H9 (cell line): Measurements from ENCODE around the gene TRIM44. TPM values are rescaled to one million over a fixed set of nuclear protein-coding genes. Genes with fewer than 3 reads are reported as not detected.

Source experiments
- DNase-seq: peaks from one replicate; pipeline ENCODE4 v3.0.0-alpha.2; 2017
- H2AFZ ChIP-seq: one replicate; pipeline ENCODE4 v1.6.1; 2013; ENCODE audit warnings: mild to moderate bottlenecking, low read length, control low read depth, moderate library complexity
- H2AK5ac ChIP-seq: 2 replicates; pipeline ENCODE4 v1.6.1; 2013; ENCODE audit warnings: low read length, control low read depth, mixed read lengths; ENCODE audit not compliant: insufficient read length
- H2BK120ac ChIP-seq: one replicate; pipeline ENCODE4 v1.6.1; 2013; ENCODE audit warnings: low read depth, mild to moderate bottlenecking, low read length, control low read depth, inconsistent platforms; ENCODE audit not compliant: poor library complexity, severe bottlenecking
- H2BK12ac ChIP-seq: 2 replicates; pipeline ENCODE4 v1.6.1; 2013; ENCODE audit warnings: low read length, control low read depth, mixed read lengths, low read depth; ENCODE audit not compliant: insufficient read length
- H2BK15ac ChIP-seq: 2 replicates; pipeline ENCODE4 v1.6.1; 2013; ENCODE audit warnings: low read depth, low read length, control low read depth
- H2BK20ac ChIP-seq: one replicate; pipeline ENCODE4 v1.6.1; 2013; ENCODE audit warnings: low read depth, mild to moderate bottlenecking, low read length, control low read depth, inconsistent platforms; ENCODE audit not compliant: poor library complexity, severe bottlenecking
- H2BK5ac ChIP-seq: 2 replicates; pipeline ENCODE4 v1.6.1; 2013; ENCODE audit warnings: low read length, control low read depth, mixed read lengths; ENCODE audit not compliant: insufficient read length
- H3K14ac ChIP-seq: 2 replicates; pipeline ENCODE4 v1.6.1; 2013; ENCODE audit warnings: low read length, control low read depth; ENCODE audit not compliant: insufficient read depth
- H3K18ac ChIP-seq: 2 replicates; pipeline ENCODE4 v1.6.1; 2013; ENCODE audit warnings: low read depth, mild to moderate bottlenecking, mixed read lengths, low read length, control low read depth; ENCODE audit not compliant: insufficient read length
- H3K23ac ChIP-seq: 2 replicates; pipeline ENCODE4 v1.6.1; 2013; ENCODE audit warnings: low read length, control low read depth, mixed read lengths, low read depth; ENCODE audit not compliant: insufficient read length
- H3K23me2 ChIP-seq: 2 replicates; pipeline ENCODE4 v1.6.1; 2013; ENCODE audit warnings: low read depth, mild to moderate bottlenecking, mixed read lengths, low read length, control low read depth; ENCODE audit not compliant: insufficient read length, poor library complexity, severe bottlenecking
- H3K27ac ChIP-seq: 2 replicates; pipeline ENCODE4 v1.5.1; 2013; ENCODE audit warnings: low read length, control low read depth, mixed read lengths, low read depth; ENCODE audit not compliant: insufficient read length
- H3K27me3 ChIP-seq: 2 replicates; pipeline ENCODE4 v1.6.1; 2013; ENCODE audit warnings: low read length, control low read depth, inconsistent platforms; ENCODE audit not compliant: insufficient read depth
- H3K4ac ChIP-seq: 2 replicates; pipeline ENCODE4 v1.6.1; 2013; ENCODE audit warnings: low read depth, mild to moderate bottlenecking, control low read depth, inconsistent platforms, low read length, moderate library complexity
- H3K4me1 ChIP-seq: 2 replicates; pipeline ENCODE4 v1.6.1; 2013; ENCODE audit warnings: low read length, control low read depth, inconsistent platforms; ENCODE audit not compliant: insufficient read depth
- H3K4me2 ChIP-seq: 2 replicates; pipeline ENCODE4 v1.6.1; 2013; ENCODE audit warnings: low read length, control low read depth, mixed read lengths; ENCODE audit not compliant: insufficient read length, insufficient read depth
- H3K56ac ChIP-seq: 2 replicates; pipeline ENCODE4 v1.6.1; 2013; ENCODE audit warnings: low read depth, mild to moderate bottlenecking, mixed read lengths, low read length, control low read depth; ENCODE audit not compliant: insufficient read length
- H3K79me1 ChIP-seq: 2 replicates; pipeline ENCODE4 v1.6.1; 2013; ENCODE audit warnings: low read depth, mild to moderate bottlenecking, moderate library complexity, low read length, control low read depth, inconsistent platforms; ENCODE audit not compliant: insufficient read depth, poor library complexity, severe bottlenecking
- H3K79me2 ChIP-seq: 2 replicates; pipeline ENCODE4 v1.6.1; 2013; ENCODE audit warnings: low read length, control low read depth, inconsistent platforms; ENCODE audit not compliant: insufficient read depth
- H3K9ac ChIP-seq: 2 replicates; pipeline ENCODE4 v1.6.1; 2013; ENCODE audit warnings: low read length, control low read depth, mixed read lengths; ENCODE audit not compliant: insufficient read length; ENCODE audit errors: extremely low read depth
- H3K9me3 ChIP-seq: one replicate; pipeline ENCODE4 v1.6.1; 2013; ENCODE audit warnings: low read depth, low read length, inconsistent platforms; ENCODE audit not compliant: control insufficient read depth
- H3T11ph ChIP-seq: one replicate; pipeline ENCODE4 v1.6.1; 2013; ENCODE audit warnings: mild to moderate bottlenecking, low read length, control low read depth, inconsistent platforms
- H4K20me1 ChIP-seq: one replicate; pipeline ENCODE4 v1.6.1; 2013; ENCODE audit not compliant: control insufficient read depth, insufficient read length, insufficient read depth
- H4K5ac ChIP-seq: 2 replicates; pipeline ENCODE4 v1.6.1; 2013; ENCODE audit warnings: low read depth, mild to moderate bottlenecking, mixed read lengths, low read length, control low read depth; ENCODE audit not compliant: insufficient read length
- H4K8ac ChIP-seq: replicated peaks from 2 replicates; pipeline ENCODE4 v1.6.1; 2013; ENCODE audit warnings: low read length, control low read depth, mixed read lengths, low read depth; ENCODE audit not compliant: insufficient read length
- H4K91ac ChIP-seq: 2 replicates; pipeline ENCODE4 v1.6.1; 2013; ENCODE audit warnings: low read depth, mild to moderate bottlenecking, moderate library complexity, mixed read lengths, low read length, control low read depth; ENCODE audit not compliant: insufficient read length
- H3K27ac Mint-ChIP-seq, 3 experiments: 2 replicates in 2 of 3; 3 replicates in 1 of 3; pipeline ENCODE4 v1.8.0; 2020 to 2021; ENCODE audit warnings: mixed read lengths in 3 of 3, mild to moderate bottlenecking in 1 of 3, moderate library complexity in 1 of 3
- H3K27me3 Mint-ChIP-seq: 2 replicates; pipeline ENCODE4 v1.8.0; 2021; ENCODE audit warnings: low read depth, mild to moderate bottlenecking, moderate library complexity, mixed read lengths
- H3K36me3 Mint-ChIP-seq, 3 experiments: 2 replicates in 2 of 3; 3 replicates in 1 of 3; pipeline ENCODE4 v1.8.0; 2020 to 2021; ENCODE audit warnings: low read depth in 3 of 3, mixed read lengths in 3 of 3; ENCODE audit not compliant: insufficient read depth in 1 of 3
- H3K4me1 Mint-ChIP-seq, 2 experiments: 2 replicates each; pipeline ENCODE4 v1.8.0; 2020; ENCODE audit warnings: mixed read lengths in 2 of 2
- H3K4me3 Mint-ChIP-seq, 2 experiments: 2 replicates in 1 of 2; 3 replicates in 1 of 2; pipeline ENCODE4 v1.8.0; 2020 to 2021; ENCODE audit warnings: mild to moderate bottlenecking in 2 of 2, mixed read lengths in 2 of 2, moderate library complexity in 1 of 2
- H3K9me3 Mint-ChIP-seq, 2 experiments: 2 replicates in 1 of 2; 3 replicates in 1 of 2; pipeline ENCODE4 v1.8.0; 2020; ENCODE audit warnings: mild to moderate bottlenecking in 2 of 2, mixed read lengths in 2 of 2, moderate library complexity in 1 of 2
- WGBS: extraction: QIAGEN DNeasy Blood & Tissue Kit; methylation state at CpG from one replicate; pipeline ENCODE4 v1.1.7; 2013; ENCODE audit warnings: missing lambda C conversion rate, low lambda C conversion rate, mixed read lengths; ENCODE audit not compliant: insufficient read length; ENCODE audit errors: extremely low coverage; 5-methylcytosine and 5-hydroxymethylcytosine counted together
- total RNA-seq: library from RNA; stranded (reverse); gene quantifications from 2 replicates; pipeline ENCODE4 v1.2.1, GENCODE V29; 2021
- TF ChIP-seq, protein P1 (sequence below): fragments of 200-600 bp; sonication (generic); conservative IDR thresholded peaks from 3 replicates; pipeline ENCODE4 v1.8.0; 2021; ENCODE audit warnings: antibody characterized with exemption, mild to moderate bottlenecking

TRIM44 gene
- total RNA-seq, 1 experiment from 2014 or later: 37.7 TPM

DNA sequence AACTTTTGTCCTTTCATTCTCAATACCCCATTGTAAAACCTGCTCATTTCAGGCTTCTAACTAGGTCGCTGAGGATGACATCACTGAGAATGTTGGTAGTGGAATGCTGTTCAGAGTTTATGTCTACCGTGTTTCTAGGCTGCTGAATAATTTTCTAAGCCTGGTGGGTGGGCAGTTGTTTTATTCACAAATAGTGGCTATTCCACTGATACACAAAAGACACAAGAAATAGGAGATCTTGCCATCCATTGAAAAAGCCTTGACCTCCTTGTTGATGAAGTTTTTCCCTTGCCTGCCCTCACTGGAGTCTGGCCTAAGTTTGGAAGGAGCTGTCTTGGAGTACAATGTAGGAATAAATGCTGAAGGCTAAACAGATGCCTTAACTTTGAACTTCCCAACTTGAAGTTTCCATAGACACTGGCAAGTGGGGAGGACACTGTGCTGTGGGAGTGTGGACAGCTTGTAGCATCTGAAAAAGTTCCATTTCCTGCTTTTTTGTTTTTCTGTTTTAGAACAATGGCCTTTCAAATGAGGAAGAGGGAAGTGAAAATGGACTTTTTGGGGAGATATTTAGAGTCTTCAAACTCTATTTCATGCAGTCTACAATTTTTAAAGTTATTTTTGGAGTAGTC, 59.2 kb downstream of the TRIM44 start:
- no peak overlapping the region for H3K4me3 Mint-ChIP-seq
- Histone ChIP-seq H4K20me1 (no peaks in the 10 kb centered on the region), H3K79me2 (no peaks in the 10 kb centered on the region), H2BK15ac (no peak overlapping the region), H2AK5ac (no peak overlapping the region), H3K9ac (no peak overlapping the region), H4K91ac (no peak overlapping the region), H2BK12ac (no peak overlapping the region), H3K9me3 (no peaks in the 10 kb centered on the region), H2BK20ac (no peak overlapping the region), H2BK5ac (no peak overlapping the region), H3K4ac (no peak overlapping the region), H3K23me2 (no peaks in the 10 kb centered on the region), H3K27me3 (no peaks in the 10 kb centered on the region), H3K4me1 (peaks cover 2% of the 10 kb centered on the region; the same call in 1 of the 2 replicates), H2AFZ (no peak overlapping the region), H2BK120ac (no peak overlapping the region), H3K18ac (no peak overlapping the region), H3K14ac (no peak overlapping the region), H3K79me1 (peaks cover 2% of the 10 kb centered on the region), H3K4me2 (no peak overlapping the region), H4K5ac (no peak overlapping the region), H3K23ac (no peak overlapping the region), H4K8ac (no peak overlapping the region), H3K56ac (no peak overlapping the region), H3K27ac (no peak overlapping the region), H3T11ph (no peak overlapping the region)
- no CpG with 5 or more reads among the region's 2 CpGs for WGBS
- no peaks in the 10 kb centered on the region for H3K27me3 Mint-ChIP-seq
- H3K36me3 Mint-ChIP-seq: peaks cover 8 to 11% (median 11%) of the 10 kb centered on the region in 3 experiments; a peak in 6 of 7 replicates
- peaks cover 10 to 16% of the 10 kb centered on the region in 2 experiments; a peak in 3 of 4 replicates for H3K4me1 Mint-ChIP-seq
- TF ChIP-seq, protein P1, sequence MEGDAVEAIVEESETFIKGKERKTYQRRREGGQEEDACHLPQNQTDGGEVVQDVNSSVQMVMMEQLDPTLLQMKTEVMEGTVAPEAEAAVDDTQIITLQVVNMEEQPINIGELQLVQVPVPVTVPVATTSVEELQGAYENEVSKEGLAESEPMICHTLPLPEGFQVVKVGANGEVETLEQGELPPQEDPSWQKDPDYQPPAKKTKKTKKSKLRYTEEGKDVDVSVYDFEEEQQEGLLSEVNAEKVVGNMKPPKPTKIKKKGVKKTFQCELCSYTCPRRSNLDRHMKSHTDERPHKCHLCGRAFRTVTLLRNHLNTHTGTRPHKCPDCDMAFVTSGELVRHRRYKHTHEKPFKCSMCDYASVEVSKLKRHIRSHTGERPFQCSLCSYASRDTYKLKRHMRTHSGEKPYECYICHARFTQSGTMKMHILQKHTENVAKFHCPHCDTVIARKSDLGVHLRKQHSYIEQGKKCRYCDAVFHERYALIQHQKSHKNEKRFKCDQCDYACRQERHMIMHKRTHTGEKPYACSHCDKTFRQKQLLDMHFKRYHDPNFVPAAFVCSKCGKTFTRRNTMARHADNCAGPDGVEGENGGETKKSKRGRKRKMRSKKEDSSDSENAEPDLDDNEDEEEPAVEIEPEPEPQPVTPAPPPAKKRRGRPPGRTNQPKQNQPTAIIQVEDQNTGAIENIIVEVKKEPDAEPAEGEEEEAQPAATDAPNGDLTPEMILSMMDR: no peak
- H3K27ac Mint-ChIP-seq: no peak overlapping the region; a peak in 1 of 7 replicates
- no peaks in the 10 kb centered on the region for H3K9me3 Mint-ChIP-seq
- no peak for DNase-seq
